SK-N-MC (cell line): Measurements from ENCODE around the gene TBC1D22A.

ENCODE experiments used
- EZH2 ChIP-seq: fragments of 200-600 bp; sonication (generic); IDR thresholded peaks from one replicate; pipeline ENCODE4 v1.6.1; 2017; ENCODE audit warnings: antibody characterized with exemption
- FOXP2 ChIP-seq: optimal IDR thresholded peaks from 2 replicates; pipeline ENCODE3; 2011; ENCODE audit warnings: mild to moderate bottlenecking, moderate library complexity; ENCODE audit not compliant: insufficient read depth; ENCODE audit errors: extremely low read length, control extremely low read depth
- POLR2AphosphoS5 ChIP-seq: IDR thresholded peaks from 2 replicates; pipeline ENCODE4 v1.6.1; 2012; ENCODE audit warnings: mild to moderate bottlenecking, low read depth, low read length, borderline replicate concordance

DNA sequence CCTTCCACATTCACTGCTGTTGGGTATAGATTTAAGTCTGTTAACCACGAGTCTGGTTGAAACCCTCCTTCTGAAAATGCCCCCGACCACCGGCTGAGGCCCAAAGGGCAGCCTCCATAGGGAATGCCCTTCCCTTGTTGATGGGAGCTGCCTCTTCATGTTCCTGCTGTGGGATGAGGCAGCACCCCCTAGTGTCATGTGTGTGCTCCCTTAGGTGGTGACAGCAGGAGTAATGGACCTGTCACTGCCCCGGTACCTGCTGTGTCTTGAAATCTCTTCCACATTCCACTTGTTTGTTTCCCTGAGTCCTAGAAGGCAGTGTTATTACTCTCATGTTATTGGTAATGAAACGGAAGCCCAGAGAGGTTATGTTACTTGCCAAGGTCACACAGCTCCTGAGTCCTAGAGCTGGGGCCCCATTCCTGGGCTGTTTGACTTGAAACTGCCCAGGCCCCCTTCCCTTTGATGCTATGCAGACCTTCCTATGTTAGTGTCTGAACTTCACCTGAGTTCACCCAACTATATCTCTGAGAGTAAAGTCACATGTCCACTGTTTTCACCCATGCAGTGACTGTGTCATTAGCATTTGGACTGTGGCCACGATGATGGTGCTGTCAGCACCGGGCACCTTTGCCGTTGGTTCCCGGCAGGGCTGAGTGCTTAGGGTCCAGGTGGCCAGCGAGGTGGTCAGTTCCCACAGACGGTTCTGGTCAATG, 234.3 kb downstream of the TBC1D22A start:
- TF ChIP-seq POLR2AphosphoS5 (no peak), EZH2 (no peak), FOXP2 (no peak)
